ENCODE measurements around the gene KLHL24. TPM values are rescaled to one million over a fixed set of nuclear protein-coding genes. Genes with fewer than 3 reads are reported as not detected.
"Not testable (repeated sequence)": the region's sequence is repeated elsewhere in the genome, so short reads cannot be mapped to it uniquely, and the experiment has no call there.

KLHL24 gene
- total and polyA plus RNA-seq, 2 of the 4 experiments (the other 2 are of a cell fraction): 5.7 to 25.6 TPM

DNA sequence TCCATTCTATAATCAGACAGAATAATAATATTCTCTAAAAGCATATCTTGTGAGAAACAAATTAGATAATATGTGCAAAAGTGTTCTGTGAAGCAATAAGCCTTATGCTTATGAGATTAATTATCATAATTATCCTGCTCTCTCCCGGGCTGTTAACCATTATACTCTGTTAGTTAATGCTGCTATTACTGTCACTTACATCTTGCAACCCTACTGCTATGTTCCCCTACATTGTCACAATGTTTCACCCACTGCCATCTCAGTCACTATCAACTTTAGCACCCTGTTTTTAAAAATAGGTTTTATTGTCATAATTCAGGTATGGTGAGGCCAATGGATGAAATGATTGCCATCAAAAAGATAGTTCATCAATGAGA is 15.2 kb upstream of the KLHL24 start:
- Histone ChIP-seq H4K91ac (ENCODE audit: insufficient read depth, low read depth, low read length) (no peak overlapping the region), H2AK5ac (ENCODE audit: low read depth, low read length) (no peak overlapping the region), H3K27ac (ENCODE audit: insufficient read depth, low read length) (no peak overlapping the region), H2BK15ac (ENCODE audit: low read depth, low read length) (no peak overlapping the region), H3K9me1 (ENCODE audit: insufficient read depth, low read length) (no peaks in the 10 kb centered on the region), H2AK9ac (replicated peaks; ENCODE audit: low read depth, low read length, poor library complexity) (no peak overlapping the region), H3K36me3 (ENCODE audit: control insufficient read depth, insufficient read depth, low read length) (no peaks in the 10 kb centered on the region), H3K14ac (replicated peaks; ENCODE audit: low read depth, low read length) (no peak overlapping the region), H3K9me3 (ENCODE audit: control insufficient read depth, insufficient read depth, low read length) (no peaks in the 10 kb centered on the region), H3K79me1 (ENCODE audit: low read depth in 1 of 2, low read length in 2 of 2) (no peaks in the 10 kb centered on the region), H2BK20ac (ENCODE audit: low read depth, low read length) (no peak overlapping the region), H3K4me1 (ENCODE audit: control insufficient read depth, insufficient read depth, low read length) (no peaks in the 10 kb centered on the region), H4K5ac (ENCODE audit: low read depth, low read length) (no peak overlapping the region), H3K4me3 (ENCODE audit: insufficient read depth, low read depth, low read length) (no peak overlapping the region), H4K8ac (ENCODE audit: low read depth in 2 of 2, low read length in 2 of 2) (no peak overlapping the region), H3K23ac (ENCODE audit: low read depth, low read length) (no peak overlapping the region), H2AFZ (replicated peaks; ENCODE audit: low read length, poor library complexity) (no peak overlapping the region), H3K4ac (ENCODE audit: low read depth, low read length) (no peak overlapping the region), H4K20me1 (ENCODE audit: insufficient read depth, low read length) (no peaks in the 10 kb centered on the region), H3K56ac (ENCODE audit: extremely low read depth, insufficient read depth, low read length) (no peak overlapping the region), H2BK5ac (ENCODE audit: low read depth, low read length, poor library complexity, severe bottlenecking) (no peak overlapping the region), H3K27me3 (ENCODE audit: control insufficient read depth, insufficient read depth, low read length) (peaks cover 26% of the 10 kb centered on the region), H2BK120ac (ENCODE audit: low read depth, low read length) (no peak overlapping the region), H3K18ac (ENCODE audit: low read depth, low read length) (no peak overlapping the region), H3K4me2 (ENCODE audit: low read depth, low read length) (no peak overlapping the region), H3K9ac (ENCODE audit: low read depth, low read length) (no peak overlapping the region)
- in situ Hi-C loops (cut with MboI; ENCODE audit: low sequenced_read_pairs) (no loop called here), intact Hi-C loops (cut with micrococcal nuclease) (no loop called here), dilution Hi-C loops (cut with HindIII; ENCODE audit: low sequenced_read_pairs, unreplicated experiment) (no loop called here)
- TF ChIP-seq MXI1 (IDR thresholded peaks at IDR 0.05; ENCODE audit: borderline replicate concordance, low read depth, low read length): no peak
- BruUV-seq (replicated peaks): no TSS peak
- whole genome bisulfite sequencing, 2 experiments (ENCODE audit: extremely low coverage in 2 of 2, insufficient read length in 1 of 2): no CpG with 5 or more reads among the region's 1 CpG
- ChIA-PET CTCF (no interaction called here), POLR2A (ENCODE audit: unreplicated experiment) (no interaction called here)
- ATAC-seq (ENCODE audit: low read depth) (no peak), DNase-seq (no peak)

DNA sequence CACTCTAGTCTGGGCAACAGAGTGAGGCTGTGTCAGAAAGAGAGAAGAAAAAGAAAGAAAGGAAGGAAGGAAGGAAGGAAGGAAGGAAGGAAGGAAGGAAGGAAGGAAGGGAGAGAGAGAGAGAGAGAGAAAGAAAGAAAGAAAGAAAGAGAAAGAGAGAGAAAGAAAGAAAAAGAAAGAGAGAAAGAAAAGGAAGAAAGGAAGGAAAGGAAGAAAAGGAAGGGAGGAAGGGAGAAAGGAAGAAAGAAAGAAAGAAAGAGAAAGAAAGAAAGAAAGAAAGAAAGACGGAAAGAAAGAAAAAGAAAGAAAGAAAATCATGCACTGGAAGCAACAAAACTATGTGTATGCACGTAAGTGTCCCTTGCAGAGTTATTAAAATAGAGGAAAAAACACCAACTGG is 12.9 kb upstream of the KLHL24 start:
- H2AK5ac ChIP-seq (ENCODE audit: low read depth, low read length); H4K20me1 ChIP-seq (ENCODE audit: insufficient read depth, low read length); H2AFZ ChIP-seq (replicated peaks; ENCODE audit: low read length, poor library complexity); H2BK120ac ChIP-seq (ENCODE audit: low read depth, low read length); H3K4me2 ChIP-seq (ENCODE audit: low read depth, low read length); H3K18ac ChIP-seq (ENCODE audit: low read depth, low read length); H3K4me1 ChIP-seq (ENCODE audit: control insufficient read depth, insufficient read depth, low read length); H2BK15ac ChIP-seq (ENCODE audit: low read depth, low read length); dilution Hi-C loops (cut with HindIII; ENCODE audit: low sequenced_read_pairs, unreplicated experiment); H3K36me3 ChIP-seq (ENCODE audit: control insufficient read depth, insufficient read depth, low read length); H3K4ac ChIP-seq (ENCODE audit: low read depth, low read length); H3K79me1 ChIP-seq (ENCODE audit: low read depth in 1 of 2, low read length in 2 of 2); H3K4me3 ChIP-seq (ENCODE audit: insufficient read depth, low read depth, low read length); H4K5ac ChIP-seq (ENCODE audit: low read depth, low read length); H3K9me1 ChIP-seq (ENCODE audit: insufficient read depth, low read length); BruUV-seq (replicated peaks); H3K9me3 ChIP-seq (ENCODE audit: control insufficient read depth, insufficient read depth, low read length); ATAC-seq (ENCODE audit: low read depth); H2AK9ac ChIP-seq (replicated peaks; ENCODE audit: low read depth, low read length, poor library complexity); H4K91ac ChIP-seq (ENCODE audit: insufficient read depth, low read depth, low read length); H2BK5ac ChIP-seq (ENCODE audit: low read depth, low read length, poor library complexity, severe bottlenecking); H3K56ac ChIP-seq (ENCODE audit: extremely low read depth, insufficient read depth, low read length); POLR2A ChIA-PET (ENCODE audit: unreplicated experiment); in situ Hi-C loops (cut with MboI; ENCODE audit: low sequenced_read_pairs); H3K23ac ChIP-seq (ENCODE audit: low read depth, low read length); DNase-seq; CTCF ChIA-PET; intact Hi-C loops (cut with micrococcal nuclease); H4K8ac ChIP-seq (ENCODE audit: low read depth in 2 of 2, low read length in 2 of 2); H3K27ac ChIP-seq (ENCODE audit: insufficient read depth, low read length); H2BK20ac ChIP-seq (ENCODE audit: low read depth, low read length); H3K14ac ChIP-seq (replicated peaks; ENCODE audit: low read depth, low read length); H3K9ac ChIP-seq (ENCODE audit: low read depth, low read length): not testable (repeated sequence)
- H3K27me3 ChIP-seq (ENCODE audit: control insufficient read depth, insufficient read depth, low read length): peaks cover 18% of the 10 kb centered on the region
- WGBS, 2 experiments (ENCODE audit: extremely low coverage in 2 of 2, insufficient read length in 1 of 2): no CpG with 5 or more reads among the region's 2 CpGs
